ENCODE data around the gene SERGEF.
"Not testable (repeated sequence)": the region's sequence is repeated elsewhere in the genome, so short reads cannot be mapped to it uniquely, and the experiment has no call there.

SERGEF gene

DNA sequence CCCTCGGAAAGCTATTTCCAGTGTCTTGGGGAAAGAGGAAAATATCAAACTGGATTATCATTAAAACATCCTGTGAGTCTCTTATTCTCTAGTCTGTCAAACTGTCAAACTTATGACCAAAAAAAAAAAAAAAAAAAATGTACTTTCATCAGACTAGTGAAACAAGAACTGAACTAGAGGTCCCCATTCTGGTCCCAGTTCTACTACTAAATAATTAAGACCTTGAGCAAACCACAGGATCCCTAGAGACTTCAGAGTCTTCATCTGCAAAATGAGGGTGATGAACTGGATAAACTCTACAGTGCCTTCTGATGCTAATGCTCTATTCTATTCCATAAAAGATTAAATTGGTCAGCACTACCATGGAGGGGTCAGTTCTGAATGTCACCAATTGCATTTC, 105.8 kb downstream of the SERGEF start:
- in situ Hi-C loops (cut with MboI; ENCODE audit: low pct_unique_long_range_greater_than_20kb, low sequenced_read_pairs, unreplicated experiment) = no loop called here
- TF ChIP-seq, protein P1, sequence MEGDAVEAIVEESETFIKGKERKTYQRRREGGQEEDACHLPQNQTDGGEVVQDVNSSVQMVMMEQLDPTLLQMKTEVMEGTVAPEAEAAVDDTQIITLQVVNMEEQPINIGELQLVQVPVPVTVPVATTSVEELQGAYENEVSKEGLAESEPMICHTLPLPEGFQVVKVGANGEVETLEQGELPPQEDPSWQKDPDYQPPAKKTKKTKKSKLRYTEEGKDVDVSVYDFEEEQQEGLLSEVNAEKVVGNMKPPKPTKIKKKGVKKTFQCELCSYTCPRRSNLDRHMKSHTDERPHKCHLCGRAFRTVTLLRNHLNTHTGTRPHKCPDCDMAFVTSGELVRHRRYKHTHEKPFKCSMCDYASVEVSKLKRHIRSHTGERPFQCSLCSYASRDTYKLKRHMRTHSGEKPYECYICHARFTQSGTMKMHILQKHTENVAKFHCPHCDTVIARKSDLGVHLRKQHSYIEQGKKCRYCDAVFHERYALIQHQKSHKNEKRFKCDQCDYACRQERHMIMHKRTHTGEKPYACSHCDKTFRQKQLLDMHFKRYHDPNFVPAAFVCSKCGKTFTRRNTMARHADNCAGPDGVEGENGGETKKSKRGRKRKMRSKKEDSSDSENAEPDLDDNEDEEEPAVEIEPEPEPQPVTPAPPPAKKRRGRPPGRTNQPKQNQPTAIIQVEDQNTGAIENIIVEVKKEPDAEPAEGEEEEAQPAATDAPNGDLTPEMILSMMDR (IDR thresholded peaks at IDR 0.05; ENCODE audit: extremely low read depth, insufficient read depth, missing control alignments) = no peak
- no peak for DNase-seq (ENCODE audit: low spot score)

DNA sequence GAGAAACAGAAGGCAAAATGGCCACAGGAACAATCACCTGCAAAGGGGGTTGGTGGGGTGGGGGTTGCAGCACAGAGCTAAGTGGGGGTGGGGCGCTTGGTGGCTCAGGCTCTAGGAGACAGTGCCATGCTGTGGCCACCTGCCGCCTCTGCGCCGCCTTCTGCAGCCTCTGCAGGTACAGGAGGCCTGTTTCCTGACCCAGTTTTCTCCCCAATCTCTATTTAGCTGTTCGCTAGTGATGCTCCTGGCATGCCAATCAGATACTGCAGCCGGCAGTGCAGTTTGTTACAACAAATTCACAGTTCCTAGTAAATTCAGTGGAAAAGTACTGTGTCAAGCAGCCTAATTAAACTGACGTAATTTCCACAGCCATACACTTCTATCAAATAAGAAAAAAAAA, 106.4 kb downstream of the SERGEF start:
- DNase-seq (ENCODE audit: low spot score) = no peak
- in situ Hi-C loops (cut with MboI; ENCODE audit: low pct_unique_long_range_greater_than_20kb, low sequenced_read_pairs, unreplicated experiment) = no loop called here

DNA sequence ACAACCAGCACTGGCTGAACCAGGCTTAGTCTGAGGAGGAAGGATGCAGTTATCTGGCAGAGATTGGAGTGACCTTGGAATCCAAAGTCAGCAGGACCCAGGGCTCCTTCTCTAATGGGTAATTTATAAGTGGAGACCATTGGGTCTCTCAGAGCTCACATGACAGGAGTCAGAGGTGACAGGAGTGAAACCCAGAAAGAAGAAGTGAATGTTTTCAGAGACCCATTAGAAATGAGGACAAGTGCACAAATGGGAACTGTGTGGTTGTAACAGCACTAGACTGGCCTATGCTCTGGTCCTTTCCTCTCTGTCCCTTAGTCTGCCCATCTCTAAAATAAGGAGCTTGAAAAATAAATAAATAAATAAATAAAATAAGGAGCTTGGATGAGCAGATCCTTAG, 107.4 kb downstream of the SERGEF start:
- in situ Hi-C loops (cut with MboI; ENCODE audit: low pct_unique_long_range_greater_than_20kb, low sequenced_read_pairs, unreplicated experiment) = no loop called here
- TF ChIP-seq, protein P1 (IDR thresholded peaks at IDR 0.05; ENCODE audit: extremely low read depth, insufficient read depth, missing control alignments) = no peak
- peak; percentile 38 for DNase-seq (ENCODE audit: low spot score)

More for the DNA sequence above, 106.4 kb downstream of the SERGEF start:
- TF ChIP-seq, protein P1 (IDR thresholded peaks at IDR 0.05; ENCODE audit: extremely low read depth, insufficient read depth, missing control alignments) = peak; percentile 32

DNA sequence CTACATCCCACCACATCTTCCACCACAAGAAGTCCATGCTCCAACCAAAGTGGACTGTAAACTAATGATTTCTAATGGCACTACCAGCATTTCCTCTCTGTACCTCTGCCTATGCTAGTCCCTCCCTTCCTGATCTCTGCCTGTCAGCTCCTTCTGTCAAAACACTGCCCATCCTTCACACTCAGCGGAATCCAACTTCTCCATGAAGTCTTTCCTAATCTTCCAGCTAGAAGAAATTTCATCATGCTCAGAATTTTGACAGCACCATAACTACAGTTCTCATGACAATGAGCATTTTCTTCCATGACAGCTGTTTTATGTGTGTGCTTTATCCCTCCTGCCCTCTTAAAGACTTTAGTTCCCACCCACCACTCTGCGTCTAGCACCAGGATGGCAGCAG, 111.4 kb downstream of the SERGEF start:
- in situ Hi-C loops (cut with MboI; ENCODE audit: low pct_unique_long_range_greater_than_20kb, low sequenced_read_pairs, unreplicated experiment) = no loop called here
- TF ChIP-seq, protein P1 (IDR thresholded peaks at IDR 0.05; ENCODE audit: extremely low read depth, insufficient read depth, missing control alignments) = no peak
- no peak for DNase-seq (ENCODE audit: low spot score)

DNA sequence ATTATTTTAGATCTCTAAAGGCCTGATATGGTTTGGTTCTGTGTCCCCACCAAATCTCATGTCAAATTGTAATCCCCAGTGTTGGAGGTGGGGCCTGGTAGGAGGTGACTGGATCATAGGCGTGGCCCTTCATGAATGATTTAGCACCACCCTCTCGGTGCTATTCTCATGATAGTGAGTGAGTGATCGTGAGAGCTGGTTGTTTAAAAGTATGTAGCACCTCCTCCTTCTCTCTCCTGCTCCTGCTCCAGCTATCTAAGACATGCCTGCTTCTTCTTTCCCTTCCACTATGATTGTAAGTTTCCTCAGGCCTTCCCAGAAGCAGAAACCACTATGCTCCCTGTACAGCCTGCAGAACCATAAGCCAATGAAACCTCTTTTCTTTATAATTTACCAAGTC, 114.1 kb downstream of the SERGEF start:
- no peak for DNase-seq (ENCODE audit: low spot score)
- TF ChIP-seq, protein P1 (IDR thresholded peaks at IDR 0.05; ENCODE audit: extremely low read depth, insufficient read depth, missing control alignments) = no peak
- in situ Hi-C loops (cut with MboI; ENCODE audit: low pct_unique_long_range_greater_than_20kb, low sequenced_read_pairs, unreplicated experiment) = no loop called here

GRCh38 chr11:17898071-17898470, 114.8 kb downstream of the SERGEF start:
- DNase-seq (ENCODE audit: low spot score) = no peak
- TF ChIP-seq, protein P1 (IDR thresholded peaks at IDR 0.05; ENCODE audit: extremely low read depth, insufficient read depth, missing control alignments) = no peak
- in situ Hi-C loops (cut with MboI; ENCODE audit: low pct_unique_long_range_greater_than_20kb, low sequenced_read_pairs, unreplicated experiment) = no loop called here

DNA sequence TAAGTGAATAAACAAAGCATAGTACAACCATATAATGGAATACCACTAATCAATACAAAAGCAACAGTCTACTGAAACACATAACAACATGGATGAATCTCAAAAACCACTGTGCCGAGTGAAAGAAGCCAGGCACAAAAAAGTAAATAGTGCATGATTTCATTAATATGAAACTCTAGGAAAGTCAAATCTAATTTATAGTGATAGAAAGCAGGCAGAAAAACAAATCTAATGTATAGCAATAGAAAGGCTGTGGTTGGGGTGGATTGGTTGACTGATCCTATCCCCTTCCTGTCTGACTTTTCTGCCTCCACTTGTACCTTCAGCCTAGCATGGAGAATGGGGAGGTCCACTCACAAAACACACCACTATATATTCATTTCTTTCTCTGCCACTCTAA, 115.4 kb downstream of the SERGEF start:
- TF ChIP-seq, protein P1 (IDR thresholded peaks at IDR 0.05; ENCODE audit: extremely low read depth, insufficient read depth, missing control alignments) = no peak
- in situ Hi-C loops (cut with MboI; ENCODE audit: low pct_unique_long_range_greater_than_20kb, low sequenced_read_pairs, unreplicated experiment) = no loop called here

DNA sequence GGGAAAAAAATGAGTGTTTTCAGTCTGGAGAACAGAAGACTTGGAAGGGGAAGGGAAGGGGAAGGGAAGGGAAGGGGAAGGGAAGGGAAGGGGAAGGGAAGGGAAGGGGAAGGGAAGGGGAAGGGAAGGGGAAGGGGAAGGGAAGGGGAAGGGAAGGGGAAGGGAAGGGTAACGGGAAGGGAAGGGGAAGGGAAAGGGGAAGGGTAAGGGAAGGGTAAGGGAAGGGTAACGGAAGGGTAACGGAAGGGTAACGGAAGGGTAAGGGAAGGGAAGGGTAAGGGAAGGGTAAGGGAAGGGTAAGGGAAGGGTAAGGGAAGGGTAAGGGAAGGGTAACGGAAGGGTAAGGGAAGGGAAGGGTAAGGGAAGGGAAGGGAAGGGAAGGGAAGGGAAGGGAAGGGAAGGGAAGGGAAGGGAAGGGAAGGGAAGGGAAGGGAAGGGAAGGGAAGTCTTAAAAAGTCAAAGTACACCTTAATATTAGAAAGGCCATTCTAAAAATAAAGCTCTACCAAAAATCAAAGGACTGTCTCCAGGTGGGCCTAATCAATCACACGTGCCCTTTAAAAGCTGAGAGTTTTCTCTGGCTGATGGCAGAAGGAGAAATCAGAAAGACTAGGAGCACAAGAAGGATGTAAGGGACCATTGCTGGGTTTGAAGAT, 116.2 kb downstream of the SERGEF start:
- in situ Hi-C loops (cut with MboI; ENCODE audit: low pct_unique_long_range_greater_than_20kb, low sequenced_read_pairs, unreplicated experiment); DNase-seq (ENCODE audit: low spot score): not testable (repeated sequence)

More for the DNA sequence above, 115.4 kb downstream of the SERGEF start:
- DNase-seq (ENCODE audit: low spot score) = no peak
